ENCODE data around the gene IL4R.

- TF ChIP-seq CTCF (IDR thresholded peaks at IDR 0.05) (no peak), POLR2AphosphoS5 (IDR thresholded peaks at IDR 0.05) (no peak)
Measured at GRCh38 chr16:27377666-27378485, 64.1 kb downstream of the IL4R start.
